Prostate gland (tissue), 2 donors: ENCODE data around the gene PAK4. TPM values are rescaled to one million over a fixed set of nuclear protein-coding genes. Genes with fewer than 3 reads are reported as not detected.

Source experiments
- DNase-seq: peaks from one replicate; pipeline ENCODE4 v3.0.0-alpha.2; 2019; ENCODE audit warnings: low spot score
- H3K27ac ChIP-seq, 2 donors: fragments of 200-600 bp; sonication (generic); 2 replicates each; pipeline ENCODE4 v1.5.1; 2017 to 2019
- H3K27me3 ChIP-seq: fragments of 200-600 bp; sonication (generic); replicated peaks from 2 replicates; pipeline ENCODE4 v1.5.1; 2019; ENCODE audit not compliant: insufficient read depth
- H3K36me3 ChIP-seq, 2 donors: fragments of 200-600 bp; sonication (generic); 1 replicate in 1 of 2; 2 replicates in 1 of 2; pipeline versions ENCODE4 v1.5.1 to v1.8.1; 2017 to 2019
- H3K4me1 ChIP-seq: fragments of 200-600 bp; sonication (generic); replicated peaks from 2 replicates; pipeline ENCODE4 v1.5.1; 2019
- H3K4me3 ChIP-seq, 2 donors: fragments of 200-600 bp; sonication (generic); 2 replicates each; pipeline ENCODE4 v1.5.1; 2017 to 2019
- H3K9me3 ChIP-seq: fragments of 200-600 bp; sonication (generic); 2 replicates; pipeline ENCODE4 v1.5.1; 2017
- CTCF ChIP-seq, 4 experiments: fragments of 200-600 bp in 2 of 4; fragments of 450-650 bp in 2 of 4; sonication (generic) in 2 of 4; IDR thresholded peaks; 1 replicate in 3 of 4; 2 replicates in 1 of 4; pipeline ENCODE4 v1.5.1; 2016 to 2019; ENCODE audit warnings: antibody characterized with exemption in 4 of 4, mild to moderate bottlenecking in 2 of 4, moderate library complexity in 2 of 4
- POLR2A ChIP-seq: fragments of 450-650 bp; IDR thresholded peaks from one replicate; pipeline ENCODE4 v1.6.1; 2016; ENCODE audit warnings: antibody characterized with exemption, mild to moderate bottlenecking
- POLR2AphosphoS5 ChIP-seq: sonication (generic); formaldehyde crosslinking; IDR thresholded peaks from one replicate; pipeline ENCODE4 v1.6.1; 2017; ENCODE audit warnings: antibody characterized with exemption
- WGBS: methylation state at CpG from one replicate; pipeline ENCODE4 v1.1.5; 2018; 5-methylcytosine and 5-hydroxymethylcytosine counted together
- intact Hi-C: fragments of 100-400 bp; cut with DNase I; formaldehyde crosslinking; loops from one replicate; pipeline ENCODE4 v1.14.2; 2022
- total RNA-seq, 2 donors: library from RNA; depleted of rRNA; stranded (reverse); fragments of >200 nt; gene quantifications; one replicate each; pipeline ENCODE4 v1.1.0, GENCODE V29; 2016

Gene PAK4
- total RNA-seq, 2 donors from 2014 or later: 111 to 123 TPM

- intact Hi-C loops: no loop called here
- no peaks in the 10 kb centered on the region for H3K9me3 ChIP-seq
- TF ChIP-seq CTCF (IDR thresholded peaks at IDR 0.05): no peak
- TF ChIP-seq POLR2A: no peak
- TF ChIP-seq POLR2AphosphoS5: no peak
- H3K27ac ChIP-seq: peak overlapping the region; percentile 83 to 93
- no peak overlapping the region for H3K4me3 ChIP-seq
- no peak for DNase-seq
- WGBS: 31% methylated on average over 20 of the region's 20 CpGs
- H3K4me1 ChIP-seq: peaks cover 64% of the 10 kb centered on the region
- no peaks in the 10 kb centered on the region for H3K27me3 ChIP-seq
- no peaks in the 10 kb centered on the region for H3K36me3 ChIP-seq
Observed at GRCh38 chr19:39132344-39132969, 6.9 kb downstream of the PAK4 start.

GRCh38 chr19:39133431-39134270 is 8.1 kb downstream of the PAK4 start:
- H3K9me3 ChIP-seq: no peaks in the 10 kb centered on the region
- no peak for TF ChIP-seq CTCF (IDR thresholded peaks at IDR 0.05)
- TF ChIP-seq POLR2AphosphoS5: peak; percentile 27
- TF ChIP-seq POLR2A: no peak
- H3K36me3 ChIP-seq: no peaks in the 10 kb centered on the region
- 36% methylated on average over 23 of the region's 23 CpGs for WGBS
- DNase-seq: peak; percentile 46
- H3K27ac ChIP-seq: peak overlapping the region; percentile 48 to 93
- peaks cover 53% of the 10 kb centered on the region for H3K4me1 ChIP-seq
- intact Hi-C loops: no loop called here
- no peaks in the 10 kb centered on the region for H3K27me3 ChIP-seq
- H3K4me3 ChIP-seq: no peak overlapping the region

- no peak for DNase-seq
- H3K9me3 ChIP-seq: no peaks in the 10 kb centered on the region
- no peaks in the 10 kb centered on the region for H3K27me3 ChIP-seq
- peaks cover 40% of the 10 kb centered on the region for H3K4me1 ChIP-seq
- no peak overlapping the region for H3K4me3 ChIP-seq
- H3K27ac ChIP-seq: peak overlapping the region in 1 of 2 donors; percentile 2
- no peak for TF ChIP-seq CTCF (IDR thresholded peaks at IDR 0.05)
- no peak for TF ChIP-seq POLR2AphosphoS5
- TF ChIP-seq POLR2A: no peak
- 89% methylated on average over 13 of the region's 13 CpGs for WGBS
- H3K36me3 ChIP-seq: no peaks in the 10 kb centered on the region
- intact Hi-C loops: no loop called here
Observed at GRCh38 chr19:39135701-39136100, 10.1 kb downstream of the PAK4 start.

GRCh38 chr19:39136225-39136940 is 10.8 kb downstream of the PAK4 start:
- no peak for DNase-seq

More at GRCh38 chr19:39136225-39136940, 10.8 kb downstream of the PAK4 start:
- peak overlapping the region; percentile 2 to 11 for H3K27ac ChIP-seq
- H3K9me3 ChIP-seq: no peaks in the 10 kb centered on the region
- no peaks in the 10 kb centered on the region for H3K27me3 ChIP-seq
- no peak for TF ChIP-seq POLR2A
- TF ChIP-seq POLR2AphosphoS5: no peak
- TF ChIP-seq CTCF (IDR thresholded peaks at IDR 0.05): no peak
- 74% methylated on average over 12 of the region's 12 CpGs for WGBS
- no peaks in the 10 kb centered on the region for H3K36me3 ChIP-seq
- intact Hi-C loops: no loop called here
- H3K4me1 ChIP-seq: peaks cover 33% of the 10 kb centered on the region
- no peak overlapping the region for H3K4me3 ChIP-seq
